Measurements from ENCODE around the gene APOBR.
A peak's percentile ranks its signal among the peaks of the same experiment; 100 is the strongest.
"Not testable (repeated sequence)": the region's sequence is repeated elsewhere in the genome, so short reads cannot be mapped to it uniquely, and the experiment has no call there.

APOBR gene, protein sequence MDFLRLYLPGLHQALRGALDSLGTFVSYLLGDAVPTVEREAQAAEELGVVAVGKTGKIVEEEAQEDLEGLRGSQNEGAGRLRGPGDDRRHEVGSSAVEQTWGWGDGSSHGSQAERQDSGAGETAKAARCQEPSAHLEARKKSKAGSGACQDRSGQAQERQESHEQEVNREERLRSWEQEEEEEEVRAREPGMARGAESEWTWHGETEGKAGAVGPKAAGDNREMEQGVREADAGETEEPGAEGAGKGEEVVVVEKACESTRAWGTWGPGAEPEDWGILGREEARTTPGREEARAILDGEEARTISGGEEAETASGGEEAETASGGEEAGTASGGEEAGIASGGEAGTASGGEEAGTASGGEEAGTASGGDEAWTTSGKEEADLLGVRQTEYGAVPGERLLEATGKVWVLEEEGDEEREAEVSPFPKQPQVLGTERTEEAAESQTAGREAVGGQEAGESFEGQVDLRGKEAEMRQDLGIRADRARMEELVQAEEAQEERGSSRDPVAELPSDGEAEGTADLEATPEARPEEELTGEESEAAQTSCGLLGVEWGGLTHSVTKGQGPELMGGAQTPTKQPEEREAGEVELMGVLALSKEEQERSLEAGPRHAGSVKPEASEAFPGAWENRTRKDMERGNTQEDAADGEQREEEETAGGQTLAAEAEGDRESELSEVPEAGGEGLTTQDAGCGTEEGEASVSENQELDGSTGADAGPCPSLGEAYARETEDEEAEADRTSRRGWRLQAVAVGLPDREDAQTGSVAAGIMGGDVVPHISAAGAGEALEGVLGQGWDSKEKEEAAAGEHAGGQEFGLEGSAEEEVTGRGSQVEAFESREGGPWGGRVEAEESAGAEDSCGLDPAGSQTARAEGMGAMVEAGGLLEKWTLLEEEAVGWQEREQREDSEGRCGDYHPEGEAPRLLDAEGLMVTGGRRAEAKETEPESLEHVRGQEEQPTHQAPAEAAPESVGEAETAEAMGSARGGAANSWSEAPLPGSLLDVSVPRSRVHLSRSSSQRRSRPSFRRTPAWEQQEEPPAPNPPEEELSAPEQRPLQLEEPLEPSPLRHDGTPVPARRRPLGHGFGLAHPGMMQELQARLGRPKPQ

DNA sequence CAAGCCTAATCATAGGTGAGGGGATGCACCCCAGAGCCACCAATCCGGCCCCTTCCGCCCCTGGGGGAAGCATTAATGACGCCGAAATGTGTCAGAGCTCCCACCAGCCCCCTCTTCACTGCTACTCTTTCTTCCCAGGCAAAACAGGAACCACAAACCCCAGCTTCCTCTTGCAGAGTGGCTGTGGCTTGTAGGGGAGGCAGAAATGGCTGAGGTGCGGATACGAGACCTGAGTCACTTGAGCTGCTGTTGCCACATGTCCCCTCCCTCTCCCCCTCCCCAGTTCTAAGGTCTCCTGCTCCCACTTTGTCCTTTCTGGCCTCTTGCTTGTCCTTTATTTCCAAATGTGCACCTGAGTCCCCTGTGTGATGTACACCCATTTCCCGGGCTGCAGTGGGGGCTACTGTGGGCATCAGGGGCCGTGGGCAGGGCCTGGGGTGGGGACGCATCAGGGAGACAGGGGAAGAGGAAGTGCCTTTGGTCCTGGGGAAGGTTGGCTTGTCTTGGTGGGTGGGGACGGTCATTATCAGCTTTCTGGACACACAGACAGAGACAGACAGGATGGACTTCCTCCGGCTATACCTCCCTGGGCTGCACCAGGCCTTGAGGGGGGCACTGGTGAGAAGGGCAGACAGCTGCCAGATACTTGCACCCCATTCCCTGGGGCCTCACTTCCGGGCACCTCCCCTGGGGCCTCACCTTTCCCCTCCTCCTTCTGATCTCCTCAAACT is at the start of gene APOBR:
Gene APOBR, plus strand, starts transcription at position 523 of the 731 bp plus-strand sequence. Its CDS starts 39 bp downstream, at position 562.
- peak; percentile 70 to 75 for DNase-seq (ENCODE audit: low read depth in 2 of 2)

DNA sequence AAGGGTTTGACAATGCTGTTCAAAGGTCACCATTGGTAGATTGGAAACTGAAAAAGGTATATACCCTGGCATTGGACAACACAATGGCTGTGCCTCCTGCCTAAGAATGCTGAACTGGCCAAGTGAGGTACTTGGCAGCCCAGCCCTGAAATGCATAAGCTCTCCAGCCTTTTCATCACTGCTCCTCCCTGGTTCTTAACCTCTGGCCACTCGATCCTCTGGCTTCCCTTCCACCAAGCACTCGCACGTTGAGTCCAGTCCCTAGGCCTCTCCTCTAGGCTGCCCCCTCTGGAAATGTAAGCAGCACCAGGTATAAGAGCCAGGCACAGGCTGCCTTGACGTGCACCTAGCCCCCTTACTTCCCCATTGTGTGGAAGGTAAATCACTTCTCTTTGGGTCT is 48.1 kb upstream of the APOBR start:
- DNase-seq (ENCODE audit: low read depth in 2 of 2), result not testable (repeated sequence)

DNA sequence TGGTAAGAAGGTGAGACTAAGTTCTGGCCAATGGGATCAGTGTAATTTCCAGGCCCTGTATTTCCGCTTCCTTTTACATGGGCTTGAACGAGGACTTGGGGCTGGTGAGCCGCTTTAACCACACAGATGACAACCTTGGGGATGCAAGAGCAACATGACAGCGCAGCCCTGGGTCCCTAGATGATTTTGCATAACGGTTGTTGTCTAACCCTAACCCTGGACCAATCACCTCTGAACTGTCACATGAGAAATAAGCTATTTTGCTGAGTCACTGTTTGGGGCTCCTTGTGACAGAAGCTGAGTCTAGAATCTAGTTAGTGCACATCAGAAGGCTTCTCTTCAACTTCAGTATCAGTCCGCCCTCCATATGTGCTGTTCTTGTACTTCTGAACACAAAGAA is 47.4 kb upstream of the APOBR start:
- DNase-seq (ENCODE audit: low read depth in 2 of 2), result not testable (repeated sequence)

DNA sequence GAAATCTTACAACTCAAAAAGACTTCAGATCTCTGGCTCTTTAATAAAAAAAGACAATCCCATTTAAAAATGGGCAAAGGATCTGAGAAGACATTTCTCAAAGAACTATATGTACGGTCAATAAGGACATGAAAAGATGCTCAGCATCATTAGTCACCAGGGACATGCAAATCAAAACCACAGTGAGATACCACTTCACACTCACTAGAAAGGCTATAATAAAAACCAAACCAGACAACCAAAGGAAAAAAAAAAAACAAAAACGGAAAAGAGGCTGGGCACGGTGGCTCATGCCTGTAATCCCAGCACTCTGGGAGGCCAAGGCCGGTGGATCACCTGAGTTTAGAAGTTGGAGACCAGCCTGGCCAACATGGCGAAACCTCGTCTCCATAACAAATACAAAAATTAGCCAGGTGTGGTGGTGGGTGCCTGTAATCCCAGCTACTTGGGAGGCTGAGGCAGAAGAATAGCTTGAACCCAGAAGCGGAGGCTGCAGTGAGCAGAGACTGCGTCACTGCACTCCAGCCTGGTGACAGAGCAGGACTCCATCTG is 20.7 kb upstream of the APOBR start:
- DNase-seq (ENCODE audit: low read depth in 2 of 2), result no peak

DNA sequence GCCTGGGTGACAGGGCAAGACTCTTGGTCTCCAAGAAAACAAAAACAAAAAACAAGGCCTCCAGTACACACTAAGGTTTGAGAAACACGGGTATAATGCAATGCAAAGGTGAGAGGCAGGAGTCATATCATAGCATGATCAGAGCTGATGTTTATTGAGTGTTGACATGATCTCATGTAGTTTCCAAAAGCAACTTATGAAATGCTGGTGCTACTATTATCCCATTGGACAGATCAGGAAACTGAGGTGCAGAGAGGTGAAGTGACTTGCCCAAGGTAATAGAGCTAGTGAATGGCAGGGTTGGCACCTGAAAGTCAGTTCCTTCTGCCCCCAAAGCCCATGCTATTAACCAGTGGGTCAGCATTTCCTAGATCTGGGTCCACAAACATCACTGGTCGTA is 19.2 kb upstream of the APOBR start:
- no peak for DNase-seq (ENCODE audit: low read depth in 2 of 2)

DNA sequence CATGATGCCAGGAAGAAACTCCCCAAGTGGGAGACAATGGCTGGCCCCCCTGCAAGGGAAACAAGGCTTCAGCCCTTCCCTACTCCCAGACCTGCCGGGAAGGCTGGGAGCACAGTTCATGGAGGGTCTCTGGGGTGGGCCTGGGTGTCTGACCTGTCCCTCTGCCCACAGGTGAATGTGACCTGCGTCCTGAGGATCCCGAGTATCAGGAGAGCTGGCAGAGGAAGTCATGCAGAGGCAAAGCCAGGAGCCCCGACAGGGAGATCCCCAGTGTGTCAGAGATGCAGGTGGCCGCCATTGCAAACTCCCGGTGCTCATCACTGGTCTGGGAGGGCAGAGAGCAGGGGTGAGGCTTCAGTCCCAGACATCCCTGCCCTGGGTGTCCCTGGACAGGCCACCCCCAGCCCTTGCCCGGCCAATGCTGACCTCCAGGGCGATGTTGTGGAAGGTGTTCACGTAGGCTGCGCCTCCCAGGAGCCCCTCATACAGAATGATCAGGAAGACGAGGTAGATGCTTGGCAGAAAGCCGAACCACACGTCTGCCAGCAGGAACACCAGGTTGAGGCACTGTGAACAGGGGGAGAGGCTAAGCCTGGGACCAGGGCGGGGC is 17.0 kb upstream of the APOBR start:
- no peak for DNase-seq (ENCODE audit: low read depth in 2 of 2)

DNA sequence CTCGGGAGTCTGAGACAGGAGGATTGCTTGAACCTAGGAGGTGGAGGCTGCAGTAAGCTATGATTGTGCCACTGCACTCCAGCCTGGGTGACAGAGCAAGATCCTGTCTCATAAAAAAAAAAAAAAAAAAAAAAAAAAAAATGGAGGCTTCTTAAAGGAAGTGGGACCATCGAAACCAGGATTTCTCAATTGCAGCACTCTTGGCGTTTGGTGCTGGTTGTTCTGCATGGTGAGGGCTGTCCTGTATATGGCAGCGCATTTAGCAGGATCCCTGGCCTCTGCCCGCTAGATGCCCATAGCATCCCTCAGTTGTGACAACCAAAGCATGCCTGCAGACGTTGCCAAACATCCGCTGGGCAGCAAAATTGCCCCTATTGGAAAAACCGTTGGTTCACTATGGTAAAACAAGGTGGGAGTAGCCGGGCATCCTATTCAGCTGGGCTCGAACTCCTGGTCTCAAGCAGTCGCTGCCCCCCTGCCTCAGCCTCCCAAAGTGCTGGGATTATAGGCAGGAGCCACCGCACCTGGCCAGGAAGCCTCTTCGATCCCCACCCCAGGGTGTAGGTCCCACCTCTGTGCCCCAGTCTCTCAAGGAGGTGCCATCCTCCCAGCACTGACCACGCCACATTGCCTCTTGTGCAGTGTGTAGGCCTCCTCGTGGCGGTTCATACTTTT is 15.8 kb upstream of the APOBR start:
- no peak for DNase-seq (ENCODE audit: low read depth in 2 of 2)

DNA sequence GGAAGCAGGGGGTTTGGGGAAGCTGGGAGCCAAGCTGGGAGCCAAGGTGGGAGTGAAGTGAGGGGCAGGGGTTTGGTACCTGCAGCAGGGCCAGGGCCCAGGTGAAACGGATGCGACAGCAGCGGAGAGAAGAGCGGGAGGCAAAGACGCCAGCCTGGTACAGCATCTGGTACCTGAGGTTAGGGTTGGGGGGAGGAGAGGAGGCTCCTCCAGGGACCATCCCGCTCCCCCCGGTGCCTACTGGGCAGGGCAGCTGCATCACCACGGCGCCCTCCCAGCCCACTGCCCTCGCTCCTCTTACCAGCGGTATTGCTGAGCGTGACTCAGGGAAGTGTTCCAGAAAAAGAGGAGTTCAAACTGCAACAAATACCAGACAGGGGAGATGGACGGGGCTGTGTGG is 12.4 kb upstream of the APOBR start:
- DNase-seq (ENCODE audit: low read depth in 2 of 2), result no peak

DNA sequence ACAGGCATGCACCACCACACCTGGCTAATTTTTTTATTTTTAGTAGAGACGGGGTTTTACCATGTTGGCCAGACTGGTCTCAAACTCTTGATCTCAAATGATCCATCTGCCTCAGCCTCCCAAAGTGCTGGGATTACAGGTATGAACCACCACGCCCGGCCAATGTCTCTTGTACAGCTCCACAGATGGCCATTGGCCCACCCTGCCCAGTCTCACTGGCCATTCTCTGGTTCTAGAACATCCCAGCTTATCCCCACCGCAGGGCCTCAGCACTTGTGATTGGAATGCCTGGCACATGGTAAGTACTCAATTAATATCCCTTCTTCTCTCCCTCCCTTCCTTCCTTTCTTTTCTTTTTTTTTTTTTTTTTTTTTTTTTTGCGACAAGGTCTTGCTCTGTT is 11.1 kb upstream of the APOBR start:
- DNase-seq (ENCODE audit: low read depth in 2 of 2), result not testable (repeated sequence)

DNA sequence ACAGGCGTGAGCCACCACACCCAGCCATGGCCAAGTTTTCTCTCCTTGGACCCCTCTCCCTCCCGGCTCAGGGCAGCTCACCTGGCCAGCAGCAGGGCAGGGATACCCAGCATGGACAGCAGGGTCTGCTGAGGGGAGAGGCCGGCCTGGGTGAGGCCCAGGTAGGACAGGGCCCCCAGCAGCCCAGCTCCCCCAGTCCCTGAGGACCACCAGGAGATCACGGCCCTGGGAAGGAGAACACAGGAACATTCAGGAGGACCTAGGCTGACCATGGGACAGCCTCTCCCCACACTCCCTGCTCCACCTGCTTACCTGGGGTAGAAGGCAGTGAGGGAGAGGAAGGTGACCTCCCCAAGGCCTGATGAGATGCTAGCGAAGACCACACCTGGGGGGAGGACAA is 8.2 kb upstream of the APOBR start:
- no peak for DNase-seq (ENCODE audit: low read depth in 2 of 2)

DNA sequence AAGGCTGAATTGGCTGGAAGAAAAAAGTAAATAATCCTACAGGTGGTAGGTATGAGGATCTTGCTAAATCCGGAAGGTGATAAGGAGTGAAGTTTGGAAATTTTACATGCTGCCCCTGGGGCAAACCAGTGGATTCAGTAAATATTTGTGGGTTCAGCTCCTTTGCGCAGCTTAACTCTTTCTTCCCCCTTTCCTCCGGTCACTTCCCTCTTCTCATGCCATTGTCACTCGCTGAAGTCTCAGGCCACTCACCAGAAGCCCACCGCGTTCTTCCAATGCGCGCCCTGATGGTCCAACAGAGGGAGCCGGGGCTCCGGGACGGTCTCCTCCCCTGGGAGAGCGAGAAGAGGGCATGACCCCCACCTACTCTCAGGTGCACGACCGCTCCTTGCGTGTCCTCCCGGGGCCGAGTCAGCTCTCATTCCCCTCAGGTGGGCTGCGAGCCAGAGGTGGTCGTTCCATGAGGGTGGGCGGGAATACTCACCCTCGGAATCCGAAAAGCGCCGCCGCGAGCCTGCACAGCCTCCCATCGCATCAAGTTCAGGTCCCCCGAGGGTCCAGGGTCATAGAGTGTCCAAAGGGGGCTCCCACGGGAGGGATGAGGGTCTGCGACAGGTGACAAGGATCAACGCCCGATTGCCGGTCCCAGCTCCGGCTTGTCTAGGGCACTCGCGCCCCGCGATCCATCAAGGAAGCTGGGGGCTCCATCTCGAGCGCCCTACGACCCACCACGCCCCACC is 3.0 kb upstream of the APOBR start:
- DNase-seq (ENCODE audit: low read depth in 2 of 2), result no peak

DNA sequence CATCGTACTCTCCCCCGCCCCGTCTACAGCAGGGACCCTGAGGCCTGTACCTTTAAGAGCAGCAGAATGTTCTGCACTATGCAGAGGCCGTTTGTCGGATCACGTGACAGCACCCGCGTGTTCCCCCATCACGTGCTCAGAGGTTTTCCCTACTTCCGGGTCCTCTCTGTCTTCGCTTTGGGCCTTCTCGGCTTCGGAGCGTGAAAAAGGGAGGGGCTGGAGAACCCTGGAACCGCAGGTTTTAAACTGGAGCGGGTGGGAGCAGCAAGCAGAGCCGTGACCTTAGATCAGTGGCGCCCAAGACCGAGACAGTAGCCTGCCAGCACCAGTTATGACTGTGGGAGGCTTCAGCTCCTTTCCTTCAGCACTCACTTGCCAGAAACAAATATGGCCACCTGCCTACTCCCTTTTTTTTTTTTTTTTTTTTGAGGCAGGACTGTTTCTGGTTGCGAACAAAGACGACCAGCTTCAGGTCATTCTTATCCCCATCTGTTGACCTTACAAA is 2.4 kb upstream of the APOBR start, which contains the start of gene CLN3:
Gene CLN3, minus strand, starts transcription at position 105 of the 505 bp plus-strand sequence. CDS start 315 bp downstream, outside the sequence.
- DNase-seq (ENCODE audit: low read depth in 2 of 2), result peak; percentile 66 to 74

DNA sequence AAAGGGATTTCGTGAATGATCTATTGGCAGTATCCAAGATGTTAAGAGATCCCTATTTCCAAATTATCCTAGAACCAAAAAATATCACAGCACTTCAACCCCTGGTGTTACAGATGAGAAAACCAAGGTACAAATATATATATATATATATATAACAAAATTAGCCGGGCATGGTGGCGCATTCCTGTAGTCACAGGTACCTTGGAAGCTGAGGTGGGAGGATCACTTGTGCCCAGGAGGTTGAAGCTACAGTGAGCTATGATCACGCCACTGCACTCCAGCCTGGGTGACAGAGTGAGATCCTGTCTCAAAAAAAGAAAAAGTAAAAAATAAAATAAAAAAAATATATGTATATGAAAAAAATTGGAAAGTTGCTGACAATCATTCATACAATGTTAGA is 1.9 kb upstream of the APOBR start:
- DNase-seq (ENCODE audit: low read depth in 2 of 2), result no peak

DNA sequence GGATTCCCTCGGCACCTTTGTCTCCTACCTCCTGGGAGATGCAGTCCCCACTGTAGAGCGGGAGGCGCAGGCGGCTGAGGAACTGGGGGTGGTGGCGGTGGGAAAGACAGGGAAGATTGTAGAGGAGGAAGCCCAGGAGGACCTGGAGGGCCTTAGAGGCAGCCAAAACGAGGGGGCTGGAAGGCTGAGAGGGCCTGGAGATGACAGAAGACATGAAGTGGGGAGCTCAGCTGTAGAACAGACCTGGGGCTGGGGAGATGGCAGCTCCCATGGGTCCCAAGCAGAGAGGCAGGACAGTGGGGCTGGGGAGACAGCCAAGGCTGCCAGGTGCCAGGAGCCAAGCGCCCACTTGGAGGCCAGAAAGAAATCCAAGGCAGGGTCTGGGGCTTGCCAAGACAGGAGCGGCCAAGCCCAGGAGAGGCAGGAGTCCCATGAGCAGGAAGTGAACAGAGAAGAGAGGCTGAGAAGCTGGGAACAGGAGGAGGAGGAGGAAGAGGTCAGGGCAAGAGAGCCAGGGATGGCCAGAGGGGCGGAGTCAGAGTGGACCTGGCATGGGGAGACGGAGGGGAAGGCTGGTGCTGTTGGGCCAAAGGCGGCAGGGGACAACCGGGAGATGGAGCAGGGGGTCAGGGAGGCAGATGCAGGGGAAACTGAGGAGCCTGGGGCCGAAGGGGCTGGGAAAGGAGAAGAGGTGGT is 803 bp downstream of the APOBR start:
- DNase-seq (ENCODE audit: low read depth in 2 of 2), result no peak

DNA sequence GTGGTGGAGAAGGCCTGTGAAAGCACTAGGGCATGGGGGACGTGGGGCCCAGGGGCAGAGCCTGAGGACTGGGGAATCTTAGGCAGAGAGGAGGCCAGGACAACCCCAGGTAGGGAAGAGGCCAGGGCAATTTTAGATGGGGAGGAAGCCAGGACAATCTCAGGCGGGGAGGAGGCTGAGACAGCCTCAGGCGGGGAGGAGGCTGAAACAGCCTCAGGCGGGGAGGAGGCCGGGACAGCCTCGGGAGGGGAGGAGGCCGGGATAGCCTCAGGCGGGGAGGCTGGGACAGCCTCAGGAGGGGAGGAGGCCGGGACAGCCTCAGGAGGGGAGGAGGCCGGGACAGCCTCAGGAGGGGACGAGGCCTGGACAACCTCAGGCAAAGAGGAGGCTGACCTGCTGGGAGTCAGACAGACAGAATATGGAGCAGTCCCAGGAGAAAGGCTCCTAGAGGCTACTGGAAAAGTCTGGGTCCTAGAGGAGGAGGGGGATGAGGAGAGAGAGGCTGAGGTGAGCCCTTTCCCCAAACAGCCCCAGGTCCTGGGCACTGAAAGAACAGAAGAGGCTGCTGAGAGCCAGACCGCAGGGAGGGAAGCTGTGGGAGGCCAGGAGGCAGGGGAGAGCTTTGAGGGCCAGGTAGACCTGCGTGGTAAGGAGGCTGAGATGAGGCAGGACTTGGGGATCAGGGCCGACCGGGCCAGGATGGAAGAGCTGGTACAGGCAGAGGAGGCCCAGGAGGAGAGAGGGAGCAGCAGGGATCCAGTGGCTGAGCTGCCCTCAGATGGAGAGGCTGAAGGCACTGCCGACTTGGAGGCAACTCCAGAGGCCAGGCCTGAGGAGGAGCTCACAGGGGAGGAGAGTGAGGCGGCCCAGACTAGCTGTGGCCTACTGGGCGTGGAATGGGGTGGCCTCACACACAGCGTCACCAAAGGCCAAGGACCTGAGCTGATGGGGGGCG is 1.6 kb downstream of the APOBR start:
- no peak for DNase-seq (ENCODE audit: low read depth in 2 of 2)

DNA sequence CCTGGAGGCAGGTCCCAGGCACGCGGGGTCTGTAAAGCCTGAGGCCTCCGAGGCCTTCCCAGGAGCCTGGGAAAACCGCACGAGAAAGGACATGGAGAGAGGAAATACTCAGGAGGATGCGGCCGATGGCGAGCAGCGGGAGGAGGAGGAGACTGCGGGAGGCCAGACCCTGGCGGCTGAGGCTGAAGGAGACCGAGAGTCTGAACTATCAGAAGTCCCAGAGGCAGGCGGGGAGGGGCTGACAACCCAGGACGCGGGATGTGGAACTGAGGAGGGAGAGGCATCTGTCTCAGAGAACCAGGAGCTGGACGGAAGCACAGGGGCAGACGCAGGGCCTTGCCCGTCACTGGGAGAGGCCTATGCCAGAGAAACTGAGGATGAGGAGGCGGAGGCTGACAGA is 2.4 kb downstream of the APOBR start:
- no peak for DNase-seq (ENCODE audit: low read depth in 2 of 2)

DNA sequence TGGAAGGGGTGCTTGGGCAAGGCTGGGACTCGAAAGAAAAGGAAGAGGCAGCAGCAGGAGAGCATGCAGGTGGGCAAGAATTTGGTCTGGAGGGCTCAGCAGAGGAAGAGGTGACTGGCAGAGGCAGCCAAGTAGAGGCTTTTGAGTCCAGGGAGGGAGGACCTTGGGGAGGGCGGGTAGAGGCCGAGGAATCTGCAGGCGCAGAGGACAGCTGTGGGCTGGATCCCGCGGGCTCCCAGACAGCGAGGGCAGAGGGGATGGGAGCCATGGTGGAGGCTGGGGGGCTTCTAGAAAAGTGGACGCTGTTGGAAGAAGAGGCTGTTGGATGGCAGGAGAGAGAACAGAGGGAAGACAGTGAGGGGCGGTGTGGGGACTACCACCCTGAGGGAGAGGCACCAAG is 2.9 kb downstream of the APOBR start:
- no peak for DNase-seq (ENCODE audit: low read depth in 2 of 2)

All from activated CD4-positive, alpha-beta T cell treated with anti-CD3 and anti-CD28 coated beads for 24 hours (primary cell).